HepG2 (cell line): ENCODE results near the gene BICDL1. TPM values are rescaled to one million over a fixed set of nuclear protein-coding genes. Genes with fewer than 3 reads are reported as not detected.

ENCODE experiments used
- AHDC1 ChIP-seq: sonication (generic); formaldehyde crosslinking; IDR thresholded peaks from 2 replicates; pipeline ENCODE4 v1.5.1; 2020; ENCODE audit warnings: mild to moderate bottlenecking, missing genetic modification reagents, borderline replicate concordance
- ASH2L ChIP-seq: fragments of 300-600, 200-600 bp; sonication (generic); IDR thresholded peaks from 2 replicates; pipeline ENCODE4 v1.7.0; 2017; ENCODE audit warnings: low read depth, mild to moderate bottlenecking, moderate library complexity, mixed read lengths, low read length; ENCODE audit not compliant: insufficient read length
- FOXA1 ChIP-seq, 2 experiments: fragments of 450-650 bp in 1 of 2; sonication (generic) in 1 of 2; formaldehyde crosslinking in 1 of 2; IDR thresholded peaks; 2 replicates each; pipeline versions ENCODE4 v1.4.0 to v1.6.1; 2016 to 2020; ENCODE audit warnings: missing genetic modification reagents in 1 of 2
- FOXC1 ChIP-seq: sonication (generic); formaldehyde crosslinking; IDR thresholded peaks from 2 replicates; pipeline ENCODE4 v1.8.0; 2022; ENCODE audit warnings: mild to moderate bottlenecking, missing genetic modification reagents, borderline replicate concordance
- KDM3A ChIP-seq: IDR thresholded peaks from 2 replicates; pipeline ENCODE4 v1.6.1; 2018; ENCODE audit warnings: low read depth, missing compliant biosample characterization
- KMT2A ChIP-seq: sonication (generic); formaldehyde crosslinking; IDR thresholded peaks from 2 replicates; pipeline ENCODE4 v1.4.0; 2020; ENCODE audit warnings: missing genetic modification reagents
- MEF2D ChIP-seq: sonication (generic); formaldehyde crosslinking; IDR thresholded peaks from 2 replicates; pipeline ENCODE4 v1.5.1; 2020; ENCODE audit warnings: mild to moderate bottlenecking, missing genetic modification reagents
- NR3C1 ChIP-seq: sonication (generic); formaldehyde crosslinking; IDR thresholded peaks from 2 replicates; pipeline ENCODE4 v1.4.0; 2020; ENCODE audit warnings: missing genetic modification reagents
- PHB2 ChIP-seq: fragments of 450-650 bp; IDR thresholded peaks from 2 replicates; pipeline ENCODE4 v1.6.1; 2018; ENCODE audit not compliant: partially characterized antibody
- PHF5A ChIP-seq: IDR thresholded peaks from one replicate; pipeline ENCODE4 v1.6.1; 2018; ENCODE audit warnings: low read depth, missing genetic modification reagents; ENCODE audit not compliant: unreplicated experiment
- PHF8 ChIP-seq: sonication (generic); formaldehyde crosslinking; IDR thresholded peaks from 2 replicates; pipeline ENCODE4 v1.5.0; 2020; ENCODE audit warnings: missing genetic modification reagents
- PLRG1 ChIP-seq: fragments of 450-650 bp; conservative IDR thresholded peaks from 2 replicates; pipeline ENCODE4 v1.6.1; 2016
- RAD51 ChIP-seq: fragments of 450-650 bp; IDR thresholded peaks from 2 replicates; pipeline ENCODE4 v1.6.1; 2016; ENCODE audit warnings: borderline replicate concordance
- SP2 ChIP-seq: sonication (generic); formaldehyde crosslinking; IDR thresholded peaks from 2 replicates; pipeline ENCODE4 v1.5.1; 2020; ENCODE audit warnings: mild to moderate bottlenecking, missing genetic modification reagents
- TERF1 ChIP-seq: sonication (generic); formaldehyde crosslinking; IDR thresholded peaks from 2 replicates; pipeline ENCODE4 v1.8.0; 2022; ENCODE audit warnings: mild to moderate bottlenecking, missing genetic modification reagents, moderate library complexity
- ZBTB38 ChIP-seq: sonication (generic); formaldehyde crosslinking; IDR thresholded peaks from 2 replicates; pipeline ENCODE4 v1.5.1; 2020; ENCODE audit warnings: mild to moderate bottlenecking, missing genetic modification reagents
- ZKSCAN5 ChIP-seq: sonication (generic); formaldehyde crosslinking; IDR thresholded peaks from 2 replicates; pipeline ENCODE4 v1.5.1; 2020; ENCODE audit warnings: mild to moderate bottlenecking, missing genetic modification reagents
- ZNF558 ChIP-seq: sonication (generic); formaldehyde crosslinking; IDR thresholded peaks from 2 replicates; pipeline ENCODE4 v1.9.0; 2022; ENCODE audit warnings: mild to moderate bottlenecking, missing genetic modification reagents, borderline replicate concordance
- ZNF704 ChIP-seq: sonication (generic); formaldehyde crosslinking; IDR thresholded peaks from 2 replicates; pipeline ENCODE4 v1.8.1; 2023; ENCODE audit warnings: mild to moderate bottlenecking, inconsistent platforms, moderate library complexity, missing genetic modification reagents, borderline replicate concordance
- ZNF788 ChIP-seq: sonication (generic); formaldehyde crosslinking; IDR thresholded peaks from 2 replicates; pipeline ENCODE4 v1.5.0; 2020; ENCODE audit warnings: mild to moderate bottlenecking, missing genetic modification reagents, borderline replicate concordance
- polyA plus RNA-seq, 8 experiments: library from polyadenylated mRNA; depleted of rRNA in 3 of 8; stranded (reverse) in 7 of 8; unstranded in 1 of 8; fragments of >200 nt; fragmentation: Illumina TruSeq in 4 of 8; extraction: Trizol in 4 of 8; gene quantifications; 2 replicates each; pipeline versions ENCODE4 v1.2.1 to v1.2.3, GENCODE V29; 2011 to 2016; ENCODE audit warnings: low read depth in 4 of 8, missing spikeins in 1 of 8, mixed read lengths in 1 of 8; ENCODE audit not compliant: insufficient read depth in 1 of 8
- total RNA-seq, 5 experiments: library from RNA; depleted of rRNA; stranded (reverse); fragments of >200 nt; fragmentation: Illumina TruSeq; extraction: Trizol; gene quantifications; 2 replicates each; pipeline ENCODE4 v1.2.3, GENCODE V29; 2016; ENCODE audit warnings: low read depth in 1 of 5
- TF ChIP-seq, protein P1 (sequence below): sonication (generic); formaldehyde crosslinking; IDR thresholded peaks from 2 replicates; pipeline ENCODE4 v1.4.0; 2020; ENCODE audit warnings: missing genetic modification reagents

The BICDL1 gene
- total and polyA plus RNA-seq, 2 of the 13 experiments (the other 11 are each of a cell fraction or from before 2014, with no cell fraction given) = 3.6 to 9.7 TPM

- no peak for TF ChIP-seq PLRG1
- TF ChIP-seq ASH2L = peak; percentile 55
- TF ChIP-seq PHB2 = no peak
- TF ChIP-seq NR3C1 (CRISPR knock-in tag) = no peak
- TF ChIP-seq ZKSCAN5 (CRISPR knock-in tag) = no peak
- peak; percentile 53; the same call in 1 of the 2 replicates for TF ChIP-seq AHDC1 (CRISPR knock-in tag)
- TF ChIP-seq KDM3A (CRISPR knock-in tag) = no peak
- TF ChIP-seq, protein P1, sequence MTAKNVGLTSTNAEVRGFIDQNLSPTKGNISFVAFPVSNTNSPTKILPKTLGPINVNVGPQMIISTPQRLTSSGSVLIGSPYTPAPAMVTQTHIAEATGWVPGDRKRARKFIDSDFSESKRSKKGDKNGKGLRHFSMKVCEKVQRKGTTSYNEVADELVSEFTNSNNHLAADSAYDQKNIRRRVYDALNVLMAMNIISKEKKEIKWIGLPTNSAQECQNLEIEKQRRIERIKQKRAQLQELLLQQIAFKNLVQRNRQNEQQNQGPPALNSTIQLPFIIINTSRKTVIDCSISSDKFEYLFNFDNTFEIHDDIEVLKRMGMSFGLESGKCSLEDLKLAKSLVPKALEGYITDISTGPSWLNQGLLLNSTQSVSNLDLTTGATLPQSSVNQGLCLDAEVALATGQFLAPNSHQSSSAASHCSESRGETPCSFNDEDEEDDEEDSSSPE (CRISPR knock-in tag) = 0 out of 2 replicates have a peak, but pooled peaks have one; percentile 21
- TF ChIP-seq PHF8 (CRISPR knock-in tag) = no peak
- TF ChIP-seq TERF1 = no peak
- TF ChIP-seq MEF2D (CRISPR knock-in tag) = no peak
- no peak for TF ChIP-seq ZBTB38 (CRISPR knock-in tag)
- no peak for TF ChIP-seq SP2 (CRISPR knock-in tag)
- TF ChIP-seq RAD51 = no peak
- TF ChIP-seq ZNF704 (CRISPR knock-in tag) = no peak
- no peak for TF ChIP-seq KMT2A (CRISPR knock-in tag)
- TF ChIP-seq PHF5A = no peak
- no peak for TF ChIP-seq ZNF558 (CRISPR knock-in tag)
- TF ChIP-seq FOXA1 (IDR thresholded peaks at IDR 0.05) = no peak
- TF ChIP-seq FOXA1 (CRISPR knock-in tag; IDR thresholded peaks at IDR 0.05) = peak; percentile 54; the same call in 1 of the 2 replicates
- TF ChIP-seq FOXC1 (CRISPR knock-in tag) = no peak
- TF ChIP-seq ZNF788 = no peak
Measured at GRCh38 chr12:120041386-120042231, 52.6 kb downstream of the BICDL1 start (continued).
